ENCODE results near the gene AKR7A2.
A peak's percentile ranks its signal among the peaks of the same experiment; 100 is the strongest.

Gene AKR7A2

GRCh38 chr1:19344831-19345230 is 32.9 kb upstream of the AKR7A2 start:
- Histone ChIP-seq H3F3A (ENCODE audit: control insufficient read depth, insufficient read depth) (no peaks in the 10 kb centered on the region), H3K9me3 (ENCODE audit: control insufficient read depth, insufficient read depth, low read length) (no peaks in the 10 kb centered on the region), H4K20me1 (ENCODE audit: control insufficient read depth, insufficient read depth, low read depth, low read length) (peaks cover 4% of the 10 kb centered on the region; the same call in 1 of the 2 replicates), H3K27ac (ENCODE audit: low read depth, low read length) (no peak overlapping the region), H3K9me2 (replicated peaks; ENCODE audit: control insufficient read depth, low read length) (no peaks in the 10 kb centered on the region), H3K36me3 (ENCODE audit: control insufficient read depth, low read length) (peaks cover 21% of the 10 kb centered on the region), H3K4me2 (ENCODE audit: low read length) (no peak overlapping the region), H3K27me3 (ENCODE audit: control insufficient read depth, low read length) (no peaks in the 10 kb centered on the region), H3K4me3 (ENCODE audit: low read length) (no peak overlapping the region), H3K79me2 (ENCODE audit: control insufficient read depth, low read length) (no peaks in the 10 kb centered on the region; the same call in 1 of the 2 replicates), H3K4me1 (ENCODE audit: control insufficient read depth, low read length) (peaks cover 10% of the 10 kb centered on the region)
- TF ChIP-seq EZH2phosphoT487 (IDR thresholded peaks at IDR 0.05; ENCODE audit: borderline replicate concordance, low read length): no peak
- TF ChIP-seq, protein P1, sequence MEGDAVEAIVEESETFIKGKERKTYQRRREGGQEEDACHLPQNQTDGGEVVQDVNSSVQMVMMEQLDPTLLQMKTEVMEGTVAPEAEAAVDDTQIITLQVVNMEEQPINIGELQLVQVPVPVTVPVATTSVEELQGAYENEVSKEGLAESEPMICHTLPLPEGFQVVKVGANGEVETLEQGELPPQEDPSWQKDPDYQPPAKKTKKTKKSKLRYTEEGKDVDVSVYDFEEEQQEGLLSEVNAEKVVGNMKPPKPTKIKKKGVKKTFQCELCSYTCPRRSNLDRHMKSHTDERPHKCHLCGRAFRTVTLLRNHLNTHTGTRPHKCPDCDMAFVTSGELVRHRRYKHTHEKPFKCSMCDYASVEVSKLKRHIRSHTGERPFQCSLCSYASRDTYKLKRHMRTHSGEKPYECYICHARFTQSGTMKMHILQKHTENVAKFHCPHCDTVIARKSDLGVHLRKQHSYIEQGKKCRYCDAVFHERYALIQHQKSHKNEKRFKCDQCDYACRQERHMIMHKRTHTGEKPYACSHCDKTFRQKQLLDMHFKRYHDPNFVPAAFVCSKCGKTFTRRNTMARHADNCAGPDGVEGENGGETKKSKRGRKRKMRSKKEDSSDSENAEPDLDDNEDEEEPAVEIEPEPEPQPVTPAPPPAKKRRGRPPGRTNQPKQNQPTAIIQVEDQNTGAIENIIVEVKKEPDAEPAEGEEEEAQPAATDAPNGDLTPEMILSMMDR (IDR thresholded peaks at IDR 0.05; ENCODE audit: low read depth, low read length, poor library complexity, severe bottlenecking): no peak

DNA sequence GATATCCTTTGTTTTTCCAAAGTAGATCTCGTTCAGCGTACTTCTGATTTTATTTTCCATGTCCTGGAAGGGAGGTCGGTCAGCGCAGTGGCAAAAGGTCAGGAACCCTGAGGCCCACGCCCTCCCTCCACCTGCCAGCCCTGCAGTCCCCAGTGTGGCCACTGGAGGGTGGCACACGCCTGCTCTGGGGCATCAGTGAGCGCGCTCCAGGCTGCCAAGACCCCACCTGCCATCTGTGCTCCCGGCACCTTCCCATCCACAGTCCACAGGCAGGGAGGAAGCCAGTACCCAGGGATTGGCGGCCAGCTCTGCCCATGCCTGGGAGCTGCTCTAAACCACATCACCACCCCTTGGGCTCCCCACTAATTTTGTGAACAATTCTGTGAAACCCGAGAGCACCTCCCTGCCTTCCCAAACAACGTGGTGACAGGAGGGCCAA is 32.4 kb upstream of the AKR7A2 start:
- no peak overlapping the region for H3K4me2 ChIP-seq (ENCODE audit: low read length)
- no peaks in the 10 kb centered on the region for H3K27me3 ChIP-seq (ENCODE audit: control insufficient read depth, low read length)
- no peaks in the 10 kb centered on the region for H3K9me2 ChIP-seq (replicated peaks; ENCODE audit: control insufficient read depth, low read length)
- peaks cover 4% of the 10 kb centered on the region; the same call in 1 of the 2 replicates for H4K20me1 ChIP-seq (ENCODE audit: control insufficient read depth, insufficient read depth, low read depth, low read length)
- H3K27ac ChIP-seq (ENCODE audit: low read depth, low read length): no peak overlapping the region
- no peaks in the 10 kb centered on the region; the same call in 1 of the 2 replicates for H3K79me2 ChIP-seq (ENCODE audit: control insufficient read depth, low read length)
- peaks cover 10% of the 10 kb centered on the region for H3K4me1 ChIP-seq (ENCODE audit: control insufficient read depth, low read length)
- H3K4me3 ChIP-seq (ENCODE audit: low read length): no peak overlapping the region
- TF ChIP-seq, protein P1 (IDR thresholded peaks at IDR 0.05; ENCODE audit: low read depth, low read length, poor library complexity, severe bottlenecking): peak; percentile 88
- no peak for TF ChIP-seq EZH2phosphoT487 (IDR thresholded peaks at IDR 0.05; ENCODE audit: borderline replicate concordance, low read length)
- H3F3A ChIP-seq (ENCODE audit: control insufficient read depth, insufficient read depth): no peaks in the 10 kb centered on the region
- peaks cover 21% of the 10 kb centered on the region for H3K36me3 ChIP-seq (ENCODE audit: control insufficient read depth, low read length)
- no peaks in the 10 kb centered on the region for H3K9me3 ChIP-seq (ENCODE audit: control insufficient read depth, insufficient read depth, low read length)

GRCh38 chr1:19343617-19344350 is 31.8 kb upstream of the AKR7A2 start:
- no peak overlapping the region for H3K4me3 ChIP-seq (ENCODE audit: low read length)
- H3K4me1 ChIP-seq (ENCODE audit: control insufficient read depth, low read length): peaks cover 10% of the 10 kb centered on the region
- no peaks in the 10 kb centered on the region for H3K9me3 ChIP-seq (ENCODE audit: control insufficient read depth, insufficient read depth, low read length)
- peaks cover 14% of the 10 kb centered on the region for H3K36me3 ChIP-seq (ENCODE audit: control insufficient read depth, low read length)
- H4K20me1 ChIP-seq (ENCODE audit: control insufficient read depth, insufficient read depth, low read depth, low read length): peaks cover 4% of the 10 kb centered on the region; the same call in 1 of the 2 replicates
- H3K27me3 ChIP-seq (ENCODE audit: control insufficient read depth, low read length): no peaks in the 10 kb centered on the region
- H3K4me2 ChIP-seq (ENCODE audit: low read length): no peak overlapping the region
- H3K79me2 ChIP-seq (ENCODE audit: control insufficient read depth, low read length): no peaks in the 10 kb centered on the region; the same call in 1 of the 2 replicates
- no peak overlapping the region for H3K27ac ChIP-seq (ENCODE audit: low read depth, low read length)
- no peaks in the 10 kb centered on the region for H3F3A ChIP-seq (ENCODE audit: control insufficient read depth, insufficient read depth)
- TF ChIP-seq, protein P1 (IDR thresholded peaks at IDR 0.05; ENCODE audit: low read depth, low read length, poor library complexity, severe bottlenecking): no peak
- TF ChIP-seq EZH2phosphoT487 (IDR thresholded peaks at IDR 0.05; ENCODE audit: borderline replicate concordance, low read length): no peak
- H3K9me2 ChIP-seq (replicated peaks; ENCODE audit: control insufficient read depth, low read length): no peaks in the 10 kb centered on the region

Data from DOHH2 (cell line).